HepG2 (cell line): ENCODE results near the gene CALML5.

Experiments
- KDM4B ChIP-seq: sonication (generic); formaldehyde crosslinking; IDR thresholded peaks from 2 replicates; pipeline ENCODE4 v1.4.0; 2020; ENCODE audit warnings: missing genetic modification reagents
- PBX2 ChIP-seq: IDR thresholded peaks from 2 replicates; pipeline ENCODE4 v1.6.1; 2016; ENCODE audit warnings: control low read depth
- RAD21 ChIP-seq: fragments of 450-650 bp; formaldehyde crosslinking; IDR thresholded peaks from 2 replicates; pipeline ENCODE4 v1.5.0; 2020; ENCODE audit warnings: mild to moderate bottlenecking
- RFX5 ChIP-seq: IDR thresholded peaks from 2 replicates; pipeline ENCODE4 v1.6.1; 2011; ENCODE audit warnings: low read depth, low read length, improper control_type of control experiment
- SALL2 ChIP-seq: sonication (generic); formaldehyde crosslinking; IDR thresholded peaks from 2 replicates; pipeline ENCODE4 v1.8.1; 2023; ENCODE audit warnings: mild to moderate bottlenecking, missing genetic modification reagents, inconsistent platforms
- SMC3 ChIP-seq: IDR thresholded peaks from 2 replicates; pipeline ENCODE4 v1.6.1; 2011; ENCODE audit warnings: low read length, improper control_type of control experiment
- TCF7L2 ChIP-seq: IDR thresholded peaks from 2 replicates; pipeline ENCODE4 v1.6.1; 2011; ENCODE audit warnings: mild to moderate bottlenecking, low read depth, low read length, moderate library complexity

GRCh38 chr10:5526691-5527331, 27.4 kb upstream of the CALML5 start:
- TF ChIP-seq SALL2 (no peak), KDM4B (CRISPR knock-in tag) (no peak), PBX2 (CRISPR knock-in tag) (no peak), SMC3 (no peak), RAD21 (CRISPR knock-in tag) (no peak), RFX5 (no peak), TCF7L2 (no peak)
